ENCODE results near the gene VPS11.

DNA sequence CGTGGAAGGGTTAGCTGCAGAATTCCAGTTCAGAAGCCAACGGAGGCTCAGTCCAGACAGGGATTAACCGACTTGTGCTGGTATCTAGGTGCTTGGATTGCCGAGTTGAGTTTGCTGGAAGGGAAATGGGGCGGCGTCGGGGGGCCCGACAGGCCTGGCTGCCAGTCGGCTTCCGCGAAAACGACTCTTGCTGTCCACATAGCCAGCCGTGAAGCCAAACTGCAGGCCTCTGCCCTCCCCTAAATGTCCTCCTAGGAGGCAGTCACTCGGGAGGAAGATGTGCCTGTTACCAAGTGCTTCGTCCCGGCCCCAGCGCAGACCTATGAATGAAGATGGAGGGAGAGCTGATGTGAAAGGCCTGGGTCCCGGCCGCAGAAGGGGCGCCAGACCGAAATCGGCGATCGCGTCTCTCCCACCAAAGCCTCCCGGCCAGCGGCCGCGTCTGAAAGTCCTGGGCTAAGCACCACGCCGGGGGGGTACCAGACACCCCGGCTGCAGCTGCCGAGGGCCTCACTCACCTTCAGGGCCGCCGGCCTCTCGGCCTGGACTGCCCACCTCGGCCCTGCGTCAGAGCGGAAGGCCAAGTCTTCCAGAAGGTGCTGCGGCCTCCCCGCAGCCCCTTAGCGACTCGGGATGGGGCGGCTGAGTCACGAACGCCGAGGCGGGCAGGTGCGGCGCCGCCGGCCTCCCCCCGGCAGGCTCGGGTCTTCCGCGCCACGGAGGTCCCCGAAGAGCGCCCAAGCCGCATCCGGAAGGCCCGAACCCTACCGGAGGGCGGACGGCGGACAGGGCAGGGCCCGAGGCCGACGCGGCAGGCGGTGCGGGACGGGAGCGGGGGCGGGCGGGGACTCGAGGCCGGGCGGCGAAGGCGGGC, 26.6 kb downstream of the VPS11 start:
- TF ChIP-seq CTCF (conservative IDR thresholded peaks at IDR 0.05; ENCODE audit: low read depth, low read length) (no peak), EZH2phosphoT487 (IDR thresholded peaks at IDR 0.05; ENCODE audit: borderline replicate concordance, low read length) (no peak)

Measured in PC-3 (cell line).